HepG2 (cell line): Measurements from ENCODE around the gene CCDC117. TPM values are rescaled to one million over a fixed set of nuclear protein-coding genes. Genes with fewer than 3 reads are reported as not detected.

ENCODE experiments used
- TOE1 ChIP-seq: sonication (generic); formaldehyde crosslinking; IDR thresholded peaks from 2 replicates; pipeline ENCODE4 v1.4.0; 2020; ENCODE audit warnings: mild to moderate bottlenecking, missing genetic modification reagents
- polyA plus RNA-seq, 8 experiments: library from polyadenylated mRNA; depleted of rRNA in 3 of 8; stranded (reverse) in 7 of 8; unstranded in 1 of 8; fragments of >200 nt; fragmentation: Illumina TruSeq in 4 of 8; extraction: Trizol in 4 of 8; gene quantifications; 2 replicates each; pipeline versions ENCODE4 v1.2.1 to v1.2.3, GENCODE V29; 2011 to 2016; ENCODE audit warnings: low read depth in 4 of 8, missing spikeins in 1 of 8, mixed read lengths in 1 of 8; ENCODE audit not compliant: insufficient read depth in 1 of 8
- total RNA-seq, 5 experiments: library from RNA; depleted of rRNA; stranded (reverse); fragments of >200 nt; fragmentation: Illumina TruSeq; extraction: Trizol; gene quantifications; 2 replicates each; pipeline ENCODE4 v1.2.3, GENCODE V29; 2016; ENCODE audit warnings: low read depth in 1 of 5
- TF ChIP-seq, protein P1 (sequence below): sonication (generic); formaldehyde crosslinking; IDR thresholded peaks from 2 replicates; pipeline ENCODE4 v1.4.0; 2020; ENCODE audit warnings: mild to moderate bottlenecking, missing genetic modification reagents

Gene CCDC117
- total and polyA plus RNA-seq, 2 of the 13 experiments (the other 11 are each of a cell fraction or from before 2014, with no cell fraction given): 12.6 to 34.2 TPM

DNA sequence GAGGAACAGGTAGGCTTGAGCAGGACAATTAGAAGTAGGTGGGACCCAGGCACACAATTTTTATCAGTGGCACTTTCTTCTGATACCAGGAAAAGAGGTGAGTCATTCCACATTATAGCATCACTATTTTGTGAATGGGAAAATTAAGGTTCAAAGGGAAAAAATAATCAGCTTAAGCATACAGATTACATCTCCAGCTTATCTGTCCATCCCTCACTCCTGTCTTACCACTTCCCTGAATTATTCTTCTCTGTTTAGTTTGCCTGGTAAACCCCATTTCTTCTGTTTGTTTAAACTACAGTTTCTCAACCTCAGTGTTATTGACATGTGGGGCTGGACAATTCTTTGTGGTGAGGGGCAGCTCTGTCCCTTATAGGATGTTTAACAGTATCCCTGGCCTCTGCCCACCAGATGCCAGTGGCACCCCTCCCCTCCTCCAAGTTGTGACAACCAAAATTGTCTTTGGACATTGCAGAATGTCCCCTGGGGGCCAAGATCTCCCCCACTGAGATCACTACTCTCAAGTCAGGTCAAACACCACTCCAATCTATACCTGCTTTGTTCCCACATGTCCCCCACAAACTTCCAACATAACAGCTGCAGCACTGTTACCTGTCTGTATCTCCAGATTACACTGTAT, 36.3 kb downstream of the CCDC117 start (continued):
- TF ChIP-seq, protein P1, sequence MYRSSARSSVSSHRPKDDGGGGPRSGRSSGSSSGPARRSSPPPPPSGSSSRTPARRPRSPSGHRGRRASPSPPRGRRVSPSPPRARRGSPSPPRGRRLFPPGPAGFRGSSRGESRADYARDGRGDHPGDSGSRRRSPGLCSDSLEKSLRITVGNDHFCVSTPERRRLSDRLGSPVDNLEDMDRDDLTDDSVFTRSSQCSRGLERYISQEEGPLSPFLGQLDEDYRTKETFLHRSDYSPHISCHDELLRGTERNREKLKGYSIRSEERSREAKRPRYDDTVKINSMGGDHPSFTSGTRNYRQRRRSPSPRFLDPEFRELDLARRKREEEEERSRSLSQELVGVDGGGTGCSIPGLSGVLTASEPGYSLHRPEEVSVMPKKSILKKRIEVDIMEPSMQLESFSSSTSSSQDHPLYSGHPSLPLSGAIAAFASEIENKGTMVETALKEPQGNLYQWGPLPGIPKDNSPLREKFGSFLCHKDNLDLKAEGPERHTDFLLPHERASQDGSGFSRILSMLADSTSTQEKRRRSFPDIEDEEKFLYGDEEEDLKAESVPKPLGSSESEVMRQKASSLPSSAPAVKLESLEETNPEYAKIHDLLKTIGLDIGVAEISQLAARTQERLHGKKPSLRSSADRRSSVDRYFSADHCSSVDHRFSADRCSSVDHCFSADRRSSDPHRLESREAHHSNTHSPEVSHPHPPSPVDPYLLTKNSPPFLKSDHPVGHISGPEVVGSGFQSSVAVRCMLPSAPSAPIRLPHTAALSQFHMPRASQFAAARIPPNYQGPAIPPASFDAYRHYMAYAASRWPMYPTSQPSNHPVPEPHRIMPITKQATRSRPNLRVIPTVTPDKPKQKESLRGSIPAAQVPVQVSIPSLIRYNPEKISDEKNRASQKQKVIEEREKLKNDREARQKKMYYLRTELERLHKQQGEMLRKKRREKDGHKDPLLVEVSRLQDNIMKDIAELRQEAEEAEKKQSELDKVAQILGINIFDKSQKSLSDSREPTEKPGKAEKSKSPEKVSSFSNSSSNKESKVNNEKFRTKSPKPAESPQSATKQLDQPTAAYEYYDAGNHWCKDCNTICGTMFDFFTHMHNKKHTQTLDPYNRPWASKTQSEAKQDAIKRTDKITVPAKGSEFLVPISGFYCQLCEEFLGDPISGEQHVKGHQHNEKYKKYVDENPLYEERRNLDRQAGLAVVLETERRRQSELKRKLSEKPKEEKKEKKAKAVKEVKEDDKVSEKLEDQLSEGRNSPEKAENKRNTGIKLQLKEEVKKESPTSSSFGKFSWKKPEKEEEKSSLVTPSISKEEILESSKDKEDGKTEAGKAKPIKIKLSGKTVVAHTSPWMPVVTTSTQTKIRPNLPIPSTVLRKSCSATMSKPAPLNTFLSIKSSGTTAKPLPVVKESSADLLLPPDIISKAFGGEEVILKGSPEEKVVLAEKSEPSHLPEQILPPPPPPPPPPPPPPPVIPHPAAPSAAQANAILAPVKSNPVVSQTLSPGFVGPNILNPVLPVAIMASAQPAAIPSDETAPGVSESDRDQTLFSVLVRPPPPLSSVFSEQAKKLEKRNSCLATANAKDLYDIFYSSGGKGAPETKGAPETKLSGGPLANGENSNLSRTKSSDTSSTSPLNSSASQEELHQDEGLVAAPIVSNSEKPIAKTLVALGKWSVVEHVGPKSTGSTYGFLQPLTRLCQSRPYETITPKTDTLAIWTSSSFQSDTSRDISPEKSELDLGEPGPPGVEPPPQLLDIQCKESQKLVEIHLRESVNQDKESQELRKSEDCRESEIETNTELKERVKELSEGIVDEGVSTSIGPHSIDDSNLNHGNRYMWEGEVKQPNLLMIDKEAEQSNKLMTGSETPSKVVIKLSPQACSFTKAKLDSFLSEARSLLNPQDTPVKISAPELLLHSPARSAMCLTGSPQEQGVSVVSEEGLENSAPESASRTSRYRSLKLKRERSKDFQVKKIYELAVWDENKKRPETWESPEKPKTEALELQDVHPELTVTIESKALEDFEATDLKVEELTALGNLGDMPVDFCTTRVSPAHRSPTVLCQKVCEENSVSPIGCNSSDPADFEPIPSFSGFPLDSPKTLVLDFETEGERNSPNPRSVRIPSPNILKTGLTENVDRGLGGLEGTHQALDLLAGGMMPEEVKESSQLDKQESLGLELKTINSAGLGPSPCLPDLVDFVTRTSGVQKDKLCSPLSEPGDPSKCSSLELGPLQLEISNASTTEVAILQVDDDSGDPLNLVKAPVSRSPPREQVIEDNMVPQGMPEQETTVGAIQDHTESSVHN (CRISPR knock-in tag): no peak
- TF ChIP-seq TOE1 (CRISPR knock-in tag): no peak
- TF ChIP-seq, all 625 proteins: peak for 141
